ENCODE measurements around the gene PRKAR1B.

DNA sequence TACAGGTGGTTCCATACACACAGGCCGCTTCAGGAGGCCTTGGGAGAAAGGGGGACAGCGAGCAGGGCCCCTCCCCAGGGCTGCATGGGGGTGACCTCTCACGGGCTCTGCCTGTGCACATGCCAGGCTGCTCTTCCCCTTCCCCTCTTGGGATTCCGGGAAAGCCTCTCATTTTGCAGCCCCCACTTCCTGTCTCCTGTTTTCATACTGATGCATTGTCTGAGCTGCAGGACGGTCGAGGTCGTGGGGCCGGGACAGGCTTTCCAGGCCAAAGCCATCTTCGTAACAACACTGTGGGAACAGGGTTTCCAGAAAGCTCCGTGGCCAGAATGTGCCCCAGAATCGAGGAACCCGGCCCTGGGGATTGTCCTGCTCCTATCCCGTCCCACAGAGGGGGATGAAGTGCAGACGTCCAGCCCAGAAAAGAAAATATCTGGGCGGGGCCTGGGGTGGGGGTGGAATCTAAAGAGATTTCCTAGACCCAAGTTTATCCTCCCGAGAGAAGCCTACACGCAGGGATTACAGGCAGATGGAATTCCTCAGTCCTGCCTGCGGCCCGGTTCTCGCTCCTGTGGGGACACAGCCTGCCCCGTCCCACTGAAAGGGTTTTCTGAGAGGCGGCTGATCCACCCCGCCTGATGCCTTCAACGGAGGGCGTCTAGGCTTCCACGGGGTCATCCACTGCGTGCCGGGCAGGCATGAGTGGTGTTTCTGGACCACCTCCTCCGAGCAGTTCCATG, 30.1 kb downstream of the PRKAR1B start:
- TF ChIP-seq, protein P1, sequence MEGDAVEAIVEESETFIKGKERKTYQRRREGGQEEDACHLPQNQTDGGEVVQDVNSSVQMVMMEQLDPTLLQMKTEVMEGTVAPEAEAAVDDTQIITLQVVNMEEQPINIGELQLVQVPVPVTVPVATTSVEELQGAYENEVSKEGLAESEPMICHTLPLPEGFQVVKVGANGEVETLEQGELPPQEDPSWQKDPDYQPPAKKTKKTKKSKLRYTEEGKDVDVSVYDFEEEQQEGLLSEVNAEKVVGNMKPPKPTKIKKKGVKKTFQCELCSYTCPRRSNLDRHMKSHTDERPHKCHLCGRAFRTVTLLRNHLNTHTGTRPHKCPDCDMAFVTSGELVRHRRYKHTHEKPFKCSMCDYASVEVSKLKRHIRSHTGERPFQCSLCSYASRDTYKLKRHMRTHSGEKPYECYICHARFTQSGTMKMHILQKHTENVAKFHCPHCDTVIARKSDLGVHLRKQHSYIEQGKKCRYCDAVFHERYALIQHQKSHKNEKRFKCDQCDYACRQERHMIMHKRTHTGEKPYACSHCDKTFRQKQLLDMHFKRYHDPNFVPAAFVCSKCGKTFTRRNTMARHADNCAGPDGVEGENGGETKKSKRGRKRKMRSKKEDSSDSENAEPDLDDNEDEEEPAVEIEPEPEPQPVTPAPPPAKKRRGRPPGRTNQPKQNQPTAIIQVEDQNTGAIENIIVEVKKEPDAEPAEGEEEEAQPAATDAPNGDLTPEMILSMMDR (conservative IDR thresholded peaks at IDR 0.05; ENCODE audit: low read length) = no peak
- no peak for TF ChIP-seq EZH2phosphoT487 (IDR thresholded peaks at IDR 0.05; ENCODE audit: borderline replicate concordance)

All from Loucy (cell line).